Fibroblast of pulmonary artery (primary cell): ENCODE results near the gene SLC17A7.

Experiments used
- DNase-seq: peaks from one replicate; pipeline ENCODE4 v3.0.0-alpha.2; 2010; ENCODE audit warnings: low read depth
- H3K4me3 ChIP-seq: replicated peaks from 2 replicates; pipeline ENCODE4 v1.5.1; 2011; ENCODE audit warnings: low read depth, mild to moderate bottlenecking, control low read depth, low read length, moderate library complexity
- CTCF ChIP-seq: IDR thresholded peaks from 2 replicates; pipeline ENCODE4 v1.5.1; 2011; ENCODE audit warnings: mild to moderate bottlenecking, control low read depth, low read length, inconsistent platforms; ENCODE audit errors: missing control alignments

SLC17A7 gene

GRCh38 chr19:49459388-49459787, 18.1 kb upstream of the SLC17A7 start:
- no peak for DNase-seq
- TF ChIP-seq CTCF = no peak

GRCh38 chr19:49458567-49458903, 17.2 kb upstream of the SLC17A7 start:
- no peak for DNase-seq
- no peak for TF ChIP-seq CTCF
- H3K4me3 ChIP-seq = no peak overlapping the region

More at GRCh38 chr19:49459388-49459787, 18.1 kb upstream of the SLC17A7 start:
- H3K4me3 ChIP-seq = no peak overlapping the region

GRCh38 chr19:49456326-49456725, 15.0 kb upstream of the SLC17A7 start:
- TF ChIP-seq CTCF = no peak
- no peak overlapping the region for H3K4me3 ChIP-seq
- peak; percentile 45 for DNase-seq

GRCh38 chr19:49455773-49456172, 14.4 kb upstream of the SLC17A7 start:
- TF ChIP-seq CTCF = no peak
- DNase-seq = peak; percentile 53
- no peak overlapping the region for H3K4me3 ChIP-seq

GRCh38 chr19:49453757-49454240, 12.5 kb upstream of the SLC17A7 start:
- TF ChIP-seq CTCF = no peak
- H3K4me3 ChIP-seq = peak overlapping the region; percentile 83
- DNase-seq = no peak

GRCh38 chr19:49453013-49453756, 11.9 kb upstream of the SLC17A7 start, which contains the start of gene ALDH16A1:
ALDH16A1 (plus strand) TSS chr19:49453225; CDS start chr19:49453332, 107 bp downstream.
- peak; percentile 98 for DNase-seq
- peak within 1 kb of the TSS; percentile 96 for H3K4me3 ChIP-seq
- TF ChIP-seq CTCF = no peak
